Kidney tubule cell (primary cell): ENCODE measurements around the gene RUNX2.
A peak's percentile ranks its signal among the peaks of the same experiment; 100 is the strongest.

Experiments used
- DNase-seq: peaks from one replicate; pipeline ENCODE4 v3.0.0-alpha.2; 2018; ENCODE audit warnings: low spot score

The RUNX2 gene

GRCh38 chr6:45677381-45678284 is 349.5 kb downstream of the RUNX2 start:
- DNase-seq, result peak; percentile 88

GRCh38 chr6:45678285-45678607 is 350.1 kb downstream of the RUNX2 start:
- DNase-seq, result no peak

- no peak for DNase-seq
Observed at GRCh38 chr6:45679163-45679562, 351.0 kb downstream of the RUNX2 start.

GRCh38 chr6:45679631-45680030 is 351.5 kb downstream of the RUNX2 start:
- no peak for DNase-seq

- DNase-seq, result peak; percentile 99
Observed at GRCh38 chr6:45681860-45682511, 353.9 kb downstream of the RUNX2 start.

GRCh38 chr6:45684476-45684875 is 356.3 kb downstream of the RUNX2 start:
- no peak for DNase-seq

GRCh38 chr6:45685076-45685475 is 356.9 kb downstream of the RUNX2 start:
- peak; percentile 37 for DNase-seq

GRCh38 chr6:45686841-45687569 is 358.9 kb downstream of the RUNX2 start:
- DNase-seq, result no peak

GRCh38 chr6:45687570-45687969 is 359.4 kb downstream of the RUNX2 start:
- peak; percentile 92 for DNase-seq

GRCh38 chr6:45688180-45688579 is 360.1 kb downstream of the RUNX2 start:
- no peak for DNase-seq

GRCh38 chr6:45689926-45690615 is 361.9 kb downstream of the RUNX2 start:
- no peak for DNase-seq

GRCh38 chr6:45690846-45691245 is 362.7 kb downstream of the RUNX2 start:
- peak; percentile 67 for DNase-seq

GRCh38 chr6:45691426-45691825 is 363.3 kb downstream of the RUNX2 start:
- DNase-seq, result peak; percentile 52

GRCh38 chr6:45692021-45692420 is 363.9 kb downstream of the RUNX2 start:
- no peak for DNase-seq

GRCh38 chr6:45696738-45697137 is 368.6 kb downstream of the RUNX2 start:
- no peak for DNase-seq

- peak; percentile 98 for DNase-seq
Observed at GRCh38 chr6:45697605-45698004, 369.5 kb downstream of the RUNX2 start.

- peak; percentile 61 for DNase-seq
Observed at GRCh38 chr6:45698046-45698445, 369.9 kb downstream of the RUNX2 start.

- DNase-seq, result peak; percentile 33
Observed at GRCh38 chr6:45699663-45700062, 371.5 kb downstream of the RUNX2 start.

- DNase-seq, result peak; percentile 92
Observed at GRCh38 chr6:45702849-45703739, 375.0 kb downstream of the RUNX2 start.

- DNase-seq, result peak; percentile 79
Observed at GRCh38 chr6:45704056-45704800, 376.1 kb downstream of the RUNX2 start.
